HG03558 (cell line): Measurements from ENCODE around the gene SRP9.
"Not testable (repeated sequence)": the region's sequence is repeated elsewhere in the genome, so short reads cannot be mapped to it uniquely, and the experiment has no call there.

Experiments used
- ATAC-seq: cut with Tn5 transposase; IDR thresholded peaks from one replicate; pipeline ENCODE4 v1.9.1; 2021; ENCODE audit warnings: moderate number of reproducible peaks; ENCODE audit not compliant: unreplicated experiment; ENCODE audit errors: extremely low read depth

Gene SRP9

DNA sequence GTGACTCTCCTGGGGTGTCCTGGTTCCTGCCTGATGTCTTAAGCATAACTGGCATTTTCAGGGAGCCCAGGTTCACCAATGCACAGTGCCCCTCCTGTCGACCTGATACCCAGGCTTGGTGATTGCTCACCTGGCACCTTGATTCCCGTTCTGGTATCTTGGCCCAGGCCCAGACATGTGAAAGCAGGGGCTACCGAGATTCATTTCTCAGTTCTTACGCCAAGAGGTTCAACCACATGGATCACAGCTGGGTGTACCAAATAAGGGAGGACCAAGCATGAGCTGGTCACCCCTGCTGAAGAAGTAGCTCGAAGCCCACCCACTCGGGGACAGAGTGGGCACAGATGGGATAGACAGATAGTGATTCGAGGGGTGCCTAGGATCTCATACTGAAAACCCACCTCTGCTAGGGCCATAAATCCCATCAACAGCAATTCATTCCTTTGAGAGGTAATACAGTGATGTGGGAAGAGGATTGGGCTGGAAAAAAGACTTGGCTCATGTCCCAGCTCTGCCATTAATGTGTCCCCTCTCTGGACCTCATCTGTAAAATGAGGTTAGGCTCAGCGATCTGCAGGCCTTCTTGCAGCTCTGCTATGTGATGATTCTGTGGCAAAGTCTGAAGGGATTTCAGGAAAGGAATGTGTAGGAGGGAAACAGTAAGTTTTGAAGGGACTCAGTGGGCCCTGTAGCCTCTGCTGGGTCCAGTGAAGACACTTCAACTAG is 35.0 kb downstream of the SRP9 start:
- no peak for ATAC-seq

DNA sequence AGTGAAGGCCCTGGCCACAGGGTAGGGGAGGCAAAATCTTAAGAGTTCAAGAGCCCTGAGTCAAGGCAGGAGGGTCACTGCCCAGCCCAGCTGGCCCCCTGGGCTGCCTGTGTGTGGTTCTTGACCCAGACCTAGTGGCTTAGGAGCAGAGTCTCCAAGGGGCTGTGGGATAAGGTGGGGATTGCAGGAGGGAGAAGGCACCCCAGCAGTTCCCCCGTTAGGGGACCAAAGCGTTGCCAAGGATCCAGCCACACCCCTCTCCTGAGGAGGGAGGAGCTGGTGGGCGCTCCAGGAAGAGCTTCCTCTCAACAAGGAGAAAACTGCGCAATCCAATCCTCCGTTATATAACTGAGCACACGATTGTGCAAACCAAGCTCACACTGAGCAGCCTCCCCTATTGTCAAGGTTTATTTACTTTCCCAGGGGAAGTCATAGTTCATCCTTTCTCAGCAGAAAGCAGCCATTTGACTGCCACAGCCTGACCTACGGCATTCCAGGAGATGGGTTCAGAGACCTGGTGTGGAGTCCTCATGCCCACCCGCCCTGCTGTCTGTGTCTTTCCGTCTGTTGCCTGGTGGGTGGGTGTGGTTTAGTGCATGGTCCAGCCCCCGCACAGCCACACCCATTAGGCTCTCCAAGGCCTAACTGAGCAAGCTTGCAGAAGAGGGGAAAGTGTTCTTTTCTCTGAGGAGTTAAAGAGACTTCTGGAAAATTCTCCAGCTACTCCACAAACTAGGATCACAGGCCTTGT is 35.8 kb downstream of the SRP9 start:
- ATAC-seq: no peak

DNA sequence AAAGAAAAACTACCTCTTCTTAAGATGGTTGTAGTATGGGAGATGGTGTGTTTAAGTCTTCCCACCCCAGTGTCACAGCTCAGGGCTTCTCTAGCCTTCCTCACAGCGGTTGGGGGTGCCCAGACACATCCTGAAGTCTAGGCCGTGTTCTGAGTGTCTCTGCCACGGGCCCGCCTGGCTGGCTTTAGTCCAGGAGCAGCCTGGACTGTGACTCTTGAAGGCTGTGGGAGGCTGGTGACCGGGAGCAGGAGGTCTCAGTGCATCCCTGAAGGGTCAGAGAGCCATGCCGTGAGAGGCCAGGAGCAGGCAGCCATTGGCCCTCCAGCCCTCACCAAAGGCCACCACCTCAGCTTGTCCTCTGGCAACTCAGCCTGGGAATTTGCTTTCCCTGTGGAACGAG is 36.8 kb downstream of the SRP9 start:
- no peak for ATAC-seq

DNA sequence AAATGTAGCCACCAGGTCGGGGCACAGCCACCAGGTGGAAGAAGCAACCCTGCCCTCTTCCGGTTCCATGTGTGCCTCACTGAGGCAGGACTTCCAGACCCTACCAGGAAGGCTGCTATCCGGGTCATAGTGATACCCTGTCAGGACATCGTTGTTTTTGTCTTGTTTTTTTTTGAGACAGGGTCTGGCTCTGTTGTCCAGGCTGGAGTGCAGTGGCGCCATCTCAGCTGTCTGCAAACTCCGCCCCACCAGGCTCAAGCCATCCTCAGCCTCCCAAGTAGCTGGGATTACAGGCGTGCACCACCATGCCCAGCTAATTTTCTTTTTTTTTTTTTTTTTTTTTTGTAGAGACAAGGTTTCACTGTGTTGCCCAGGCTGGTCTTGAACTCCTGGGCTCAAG is 37.5 kb downstream of the SRP9 start:
- ATAC-seq: not testable (repeated sequence)

DNA sequence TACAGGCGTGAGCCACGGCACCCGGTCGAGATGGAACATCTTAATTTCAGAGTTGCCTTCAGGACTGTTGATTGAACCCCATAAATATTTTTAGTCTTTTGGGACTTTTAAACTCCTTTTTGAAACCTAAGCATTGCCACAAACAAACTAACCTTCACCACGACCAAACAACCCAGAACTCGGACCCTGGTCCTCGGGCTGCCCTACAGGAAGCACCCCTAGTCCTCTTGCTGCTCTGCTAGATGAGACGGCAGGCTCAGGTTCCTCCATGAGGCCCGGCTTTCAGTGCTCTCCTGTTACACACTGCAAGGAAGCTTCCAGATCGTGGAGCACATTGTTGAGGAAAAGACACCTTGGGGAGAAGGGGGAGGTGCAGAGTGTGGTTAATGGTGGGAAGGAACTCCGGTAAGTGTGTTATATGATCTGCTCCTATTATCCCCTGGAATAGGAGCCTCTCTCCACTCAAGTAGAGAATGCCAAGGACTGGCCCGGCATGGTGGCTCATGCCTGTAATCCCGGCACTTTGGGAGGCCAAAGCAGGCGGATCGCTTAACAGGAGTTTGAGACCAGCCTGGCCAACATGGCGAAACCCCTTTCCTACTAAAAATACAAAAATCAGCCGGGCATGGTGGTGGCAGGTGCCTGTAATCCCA is 38.0 kb downstream of the SRP9 start:
- ATAC-seq: no peak

DNA sequence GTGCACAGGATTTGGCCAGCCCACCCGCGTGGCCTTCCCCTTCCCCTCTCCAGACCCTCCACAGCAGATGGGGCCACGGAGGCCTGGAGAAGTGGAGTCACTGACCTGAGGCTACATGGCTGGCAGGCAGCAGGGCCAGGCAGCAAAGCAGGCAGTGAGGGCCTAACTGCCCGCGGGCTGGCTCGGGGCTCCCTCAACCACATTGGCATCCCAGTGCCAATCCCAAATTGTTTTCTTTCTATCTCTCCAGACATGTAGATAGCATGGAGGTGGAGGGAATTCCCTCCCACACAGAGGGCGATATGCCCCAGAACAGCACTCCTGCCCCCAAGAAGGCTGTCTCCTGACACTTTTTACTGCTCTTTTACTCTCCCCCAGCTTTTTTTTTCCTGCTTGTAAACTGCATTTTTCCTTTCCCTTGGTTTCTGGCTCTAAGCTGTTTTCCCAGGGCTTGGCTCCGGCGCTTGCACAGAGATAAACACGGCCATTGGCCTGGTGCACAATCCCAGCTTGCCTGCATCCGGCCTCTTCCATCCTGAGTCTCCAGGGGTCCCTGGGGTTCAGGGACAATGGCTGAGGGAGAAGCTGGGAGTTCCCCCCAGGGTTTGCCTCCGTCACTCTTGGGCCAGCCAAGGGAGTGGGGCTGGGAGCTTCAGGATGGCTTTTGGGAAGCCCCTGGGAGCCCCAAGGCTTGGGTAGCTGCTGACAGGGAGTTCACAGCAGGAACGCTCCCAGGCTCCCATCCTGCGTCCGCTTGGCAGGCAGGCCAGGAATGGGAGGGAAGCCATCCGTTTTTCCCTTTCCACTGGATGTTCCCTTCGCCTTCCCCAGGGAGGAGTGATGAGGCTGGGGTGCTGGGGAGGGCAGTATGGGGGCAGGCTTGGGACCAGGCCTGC is 39.3 kb downstream of the SRP9 start:
- no peak for ATAC-seq

DNA sequence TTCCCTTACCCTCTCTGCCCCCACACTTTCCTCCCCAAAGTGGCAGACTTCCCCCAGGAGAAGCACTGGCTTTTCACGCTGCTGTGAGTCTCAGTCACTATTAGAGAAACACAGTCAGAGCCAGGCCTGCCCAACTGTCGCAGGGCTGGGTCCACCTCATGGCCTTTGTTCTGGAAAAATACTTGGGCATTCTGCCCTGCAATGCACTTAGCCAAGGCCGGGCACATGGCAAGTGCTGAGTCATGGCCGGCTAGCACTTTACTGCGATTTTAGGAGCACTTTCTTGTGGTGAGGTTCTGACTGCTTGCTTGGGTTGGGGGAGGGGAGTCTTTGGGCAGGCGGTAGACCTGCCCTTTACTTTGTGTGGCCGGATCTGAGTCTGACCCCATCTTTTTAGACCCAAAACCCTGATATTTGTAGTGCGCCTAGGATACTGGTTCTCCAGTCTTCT is 40.0 kb downstream of the SRP9 start:
- ATAC-seq: no peak

DNA sequence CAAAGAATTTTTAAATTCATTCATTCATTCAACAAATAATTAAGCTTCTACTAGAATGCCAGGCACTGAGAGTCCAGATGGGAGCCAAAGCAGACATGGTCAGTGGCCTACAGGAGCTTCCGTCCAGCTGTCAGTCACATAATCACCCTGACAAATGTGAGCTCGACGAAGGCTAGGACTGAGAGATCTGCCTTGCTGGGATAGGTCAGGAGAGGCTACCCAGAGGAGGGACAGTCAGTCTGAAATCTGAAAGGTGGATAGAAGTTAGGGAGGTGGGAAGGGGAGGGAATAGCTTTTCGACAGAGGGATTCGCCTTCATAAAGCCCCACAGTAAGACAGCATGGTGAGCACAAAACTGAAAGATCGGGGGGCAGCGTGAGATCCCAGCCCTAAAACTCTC is 40.6 kb downstream of the SRP9 start:
- no peak for ATAC-seq

DNA sequence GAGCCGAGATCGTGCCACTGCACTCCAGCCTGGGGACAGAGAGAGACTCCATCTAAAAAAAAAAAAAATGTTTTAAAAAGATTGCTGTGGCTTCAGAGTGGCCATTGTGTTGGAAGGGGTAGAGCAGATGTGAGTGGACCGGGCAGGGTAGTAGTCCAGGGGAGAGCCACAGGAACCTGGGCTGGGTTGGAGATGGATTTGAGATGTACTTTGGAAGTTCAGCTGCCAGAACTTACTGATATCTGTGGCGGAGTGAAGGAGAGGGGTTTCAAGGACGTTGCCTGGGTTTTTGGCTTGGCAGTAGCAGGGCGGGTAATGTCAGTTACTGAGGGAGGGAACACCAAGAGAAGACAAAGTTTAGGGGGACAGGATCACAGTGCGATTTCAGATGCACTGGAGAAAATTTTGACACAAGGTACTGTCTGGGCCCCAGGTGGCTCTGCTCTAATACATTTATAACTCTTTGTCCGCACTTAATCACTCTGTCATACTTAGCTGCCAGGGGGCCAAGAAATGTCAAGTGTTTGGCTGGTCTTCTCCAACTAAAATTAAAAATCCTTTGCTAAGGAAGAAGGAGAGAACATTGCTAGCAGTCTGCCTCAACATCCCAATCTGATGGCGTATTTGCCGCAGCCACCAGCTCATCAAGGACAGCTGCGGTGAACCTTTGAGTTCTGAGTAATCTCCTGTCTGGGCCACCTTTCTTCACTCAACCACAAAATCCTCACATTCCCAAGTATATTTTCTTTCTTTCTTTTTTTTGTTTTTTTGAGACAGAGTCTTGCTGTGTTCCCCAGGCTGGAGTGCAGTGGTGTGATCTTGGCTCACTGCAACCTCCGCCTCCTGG is 41.9 kb downstream of the SRP9 start:
- no peak for ATAC-seq

DNA sequence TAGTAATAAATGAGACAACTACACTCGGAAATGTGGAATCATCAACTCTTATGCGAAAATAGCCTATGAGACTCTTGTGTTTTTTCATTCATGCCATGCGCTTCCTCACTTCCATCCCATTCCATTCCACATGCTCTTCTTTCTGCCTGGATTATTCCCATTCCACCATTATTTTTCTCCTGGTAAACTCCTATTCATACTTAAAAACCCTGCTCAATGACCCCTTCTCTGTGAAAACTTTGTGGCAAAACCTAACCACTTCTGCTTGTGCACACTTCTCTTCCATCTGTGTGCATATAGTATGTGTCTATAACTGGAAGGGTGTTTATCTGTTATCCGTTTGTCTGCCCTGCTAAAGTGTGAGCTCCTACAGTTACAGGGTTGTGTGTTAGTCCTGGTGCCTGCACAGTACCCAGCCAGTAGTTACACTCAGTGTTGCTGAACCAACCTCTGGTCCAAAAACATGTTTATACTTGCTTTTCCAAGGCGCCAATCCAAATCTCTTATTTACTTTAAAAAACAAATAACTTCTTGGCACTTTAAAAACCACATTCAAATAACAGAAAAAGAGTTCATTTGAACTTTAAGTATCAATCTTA is 43.0 kb downstream of the SRP9 start:
- ATAC-seq: no peak

DNA sequence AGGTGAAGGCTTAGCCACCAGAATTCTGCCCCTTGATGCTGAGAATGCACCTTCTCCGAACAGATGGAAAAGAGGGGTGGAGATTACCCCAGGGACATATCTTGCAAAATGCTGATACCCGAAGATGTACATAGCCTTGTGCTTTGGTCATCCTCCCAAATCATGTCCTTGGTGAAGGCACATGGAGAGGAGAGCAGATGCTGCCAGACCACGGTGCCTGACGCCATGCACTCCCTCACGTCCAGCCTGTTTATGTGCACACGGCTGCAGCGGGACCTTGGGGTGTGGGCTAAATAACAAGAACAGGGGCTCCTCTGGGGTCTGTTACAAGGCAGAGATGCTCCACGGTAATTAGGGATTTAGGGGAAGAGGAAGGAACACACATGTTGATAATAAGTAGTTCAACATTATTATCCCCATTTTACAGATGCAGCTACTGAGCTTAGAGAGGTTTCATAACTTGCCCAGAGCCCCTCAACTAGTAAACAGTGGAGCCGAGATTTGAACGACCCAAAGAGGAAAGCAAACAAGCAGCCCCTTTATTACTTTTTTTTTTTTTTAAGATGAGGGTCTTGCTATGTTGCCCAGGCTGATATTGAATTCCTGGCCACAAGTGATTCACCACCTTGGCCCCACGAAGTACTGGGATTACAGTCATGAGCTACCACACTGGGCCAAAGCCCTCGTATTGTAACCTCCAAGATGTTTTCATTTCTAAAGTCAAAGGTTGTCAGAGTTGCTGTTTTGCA is 45.2 kb downstream of the SRP9 start:
- no peak for ATAC-seq

DNA sequence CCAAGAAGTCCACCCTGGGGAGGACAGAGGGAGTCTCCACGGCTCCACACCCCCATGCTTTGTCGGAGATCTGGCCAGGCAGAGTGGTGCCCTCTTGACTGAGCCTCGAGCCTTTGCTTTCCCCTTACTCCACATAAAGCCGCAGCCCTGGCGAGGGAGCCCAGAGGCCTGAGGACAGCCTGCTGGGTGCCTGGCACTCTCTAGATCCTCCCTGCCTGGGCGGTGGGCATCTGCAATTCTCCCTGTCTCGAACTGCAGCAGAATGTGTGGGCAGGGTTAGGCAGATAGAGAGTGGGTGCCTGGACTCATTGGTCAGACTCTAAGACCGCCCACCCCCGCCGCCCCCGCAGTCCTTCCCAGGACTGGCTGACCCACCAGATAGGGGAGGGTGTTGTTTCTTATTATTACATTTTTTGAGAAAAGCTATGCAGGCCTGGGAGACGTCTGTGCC is 46.2 kb downstream of the SRP9 start:
- no peak for ATAC-seq

DNA sequence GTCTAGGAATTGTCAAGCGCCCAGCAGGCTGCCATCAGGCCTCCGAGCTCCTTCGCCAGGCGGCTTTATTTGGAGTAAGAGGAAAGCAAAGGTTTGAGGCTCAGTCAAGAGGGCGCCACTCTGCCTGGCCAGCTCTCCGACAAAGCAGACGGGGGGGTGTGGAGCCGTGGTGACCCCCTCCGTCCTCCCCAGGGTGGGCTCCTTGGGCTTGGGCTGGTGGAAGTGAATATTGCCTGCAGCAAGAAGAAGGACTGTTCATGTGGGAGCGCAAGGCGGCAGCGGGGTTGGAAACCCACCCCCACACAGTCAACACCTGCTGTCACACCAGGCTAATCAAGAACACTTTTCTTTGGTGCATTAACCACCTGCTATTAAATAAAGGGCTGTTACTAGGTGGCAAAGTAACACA is 46.9 kb downstream of the SRP9 start:
- no peak for ATAC-seq

DNA sequence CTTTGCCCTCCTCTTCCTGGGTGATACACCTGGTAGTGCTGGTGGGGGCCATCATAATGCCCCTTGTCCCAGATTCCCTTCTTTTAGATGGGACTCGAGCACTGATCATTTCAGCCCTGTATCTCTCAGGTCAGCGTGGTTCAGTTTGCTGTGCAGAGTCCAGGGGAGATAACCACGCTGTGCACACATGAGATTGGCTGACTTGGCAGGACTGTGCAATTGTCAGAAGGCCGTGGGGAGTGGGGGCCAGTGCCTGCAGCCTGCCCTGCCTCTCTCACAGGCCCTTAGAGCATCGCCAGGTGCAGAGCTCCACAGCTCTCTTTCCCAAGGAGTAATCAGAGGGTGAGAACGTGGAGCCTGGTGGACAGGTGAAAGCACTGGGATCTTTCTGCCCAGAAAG is 47.5 kb downstream of the SRP9 start:
- ATAC-seq: no peak

DNA sequence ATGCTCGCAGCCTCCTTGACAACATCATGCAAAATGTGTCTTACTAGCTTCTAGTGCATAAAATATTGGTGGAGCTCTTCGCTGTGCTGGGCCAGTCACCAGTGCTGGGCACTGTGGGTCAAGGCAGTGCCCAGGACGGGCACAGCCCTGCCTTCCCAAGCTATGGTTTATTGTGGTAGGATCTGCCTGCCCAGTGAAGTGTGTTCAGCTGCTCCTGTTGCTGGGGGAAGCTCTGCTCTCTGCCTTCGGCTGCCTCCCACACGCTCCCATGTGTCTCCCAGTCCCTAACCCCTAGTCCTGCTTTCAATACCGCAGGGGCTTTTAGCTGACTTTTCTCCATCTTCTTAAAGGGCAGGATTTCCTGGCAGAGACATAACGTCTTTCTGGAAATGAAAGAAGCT is 48.0 kb downstream of the SRP9 start:
- ATAC-seq: no peak

DNA sequence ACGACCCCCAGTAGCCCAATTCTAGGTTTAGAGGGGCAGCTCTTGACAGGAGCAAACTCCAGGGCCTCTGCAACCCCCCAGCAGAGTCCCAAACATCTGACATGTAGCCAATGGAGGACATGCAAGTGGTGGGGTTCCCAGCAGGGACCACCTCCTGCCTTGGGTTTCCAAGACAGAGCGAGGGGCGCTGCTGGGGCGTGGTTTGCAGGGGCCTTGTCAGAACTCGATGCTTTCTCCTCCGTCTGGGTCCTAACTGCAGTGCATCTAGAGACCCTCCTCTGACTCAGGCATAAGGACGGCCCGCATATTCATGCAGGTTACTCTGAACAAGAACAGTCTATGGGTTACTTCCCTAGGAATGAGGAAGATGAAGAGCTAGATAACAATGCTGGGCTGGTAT is 49.5 kb downstream of the SRP9 start:
- no peak for ATAC-seq

DNA sequence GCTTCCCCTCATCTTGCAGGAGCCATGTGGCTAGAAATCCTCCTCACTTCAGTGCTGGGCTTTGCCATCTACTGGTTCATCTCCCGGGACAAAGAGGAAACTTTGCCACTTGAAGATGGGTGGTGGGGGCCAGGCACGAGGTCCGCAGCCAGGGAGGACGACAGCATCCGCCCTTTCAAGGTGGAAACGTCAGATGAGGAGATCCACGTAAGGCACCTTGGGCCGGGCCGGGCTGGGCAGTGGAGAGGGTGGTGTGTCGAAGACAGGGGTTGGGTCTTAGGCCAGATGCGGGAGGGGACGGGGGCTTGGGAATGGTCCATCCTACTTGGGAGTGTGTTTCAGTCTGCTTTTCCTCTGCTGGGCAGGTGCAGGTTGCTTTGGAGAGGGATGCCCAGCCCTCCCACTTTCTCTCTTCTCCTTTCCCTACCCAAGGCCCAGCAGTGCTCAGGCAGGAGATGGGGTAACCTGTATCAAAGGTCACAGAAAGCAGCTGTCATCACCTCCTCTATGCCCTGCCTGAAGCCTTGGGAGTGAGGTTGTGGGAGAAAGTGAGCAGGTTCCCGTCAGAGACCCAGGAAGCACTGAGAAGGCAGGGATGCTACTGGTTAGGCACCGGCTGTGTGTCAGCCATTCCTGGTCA is 51.2 kb downstream of the SRP9 start:
- ATAC-seq: no peak

DNA sequence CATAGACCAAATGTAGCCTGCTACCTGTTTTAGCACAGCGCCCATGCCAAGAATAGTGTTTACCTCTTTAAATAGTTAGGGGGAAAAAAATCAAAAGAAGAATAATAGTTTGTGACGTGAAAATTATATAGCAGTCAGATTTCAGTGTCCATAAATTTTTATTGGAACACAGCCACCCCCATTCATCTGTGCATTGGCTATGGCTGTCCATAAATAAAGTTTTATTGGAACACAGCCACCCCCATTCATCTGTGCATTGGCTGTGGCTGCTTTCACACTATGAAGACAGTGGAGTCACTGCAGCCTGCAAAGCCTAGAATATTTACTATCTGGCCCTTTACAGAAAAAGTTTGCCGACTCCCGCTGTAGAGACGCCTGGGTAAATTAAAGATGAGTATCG is 53.2 kb downstream of the SRP9 start:
- no peak for ATAC-seq
